ENCODE data around the gene ARL15.

- no peak for TF ChIP-seq CTCF (IDR thresholded peaks at IDR 0.05; ENCODE audit: insufficient read depth, low read length)
- no peak for TF ChIP-seq POLR2AphosphoS5 (IDR thresholded peaks at IDR 0.05; ENCODE audit: low read depth)
- no peak for TF ChIP-seq SPI1 (IDR thresholded peaks at IDR 0.05; ENCODE audit: borderline replicate concordance, low read depth)
- no peak for TF ChIP-seq REST (IDR thresholded peaks at IDR 0.05; ENCODE audit: insufficient replicate concordance, low read depth)
- TF ChIP-seq GABPA (IDR thresholded peaks at IDR 0.05; ENCODE audit: low read depth), result no peak
These were observed 218.9 kb downstream of the ARL15 start for GRCh38 chr5:54091307-54092130.
